GM11168 (cell line): ENCODE measurements around the gene KIF1A.

Source experiments
- in situ Hi-C: fragments of 300-500 bp; cut with MboI; formaldehyde crosslinking; loops from one replicate; pipeline ENCODE4 v1.12.0; 2022; ENCODE audit warnings: low sequenced_read_pairs; ENCODE audit not compliant: unreplicated experiment

The KIF1A gene

DNA sequence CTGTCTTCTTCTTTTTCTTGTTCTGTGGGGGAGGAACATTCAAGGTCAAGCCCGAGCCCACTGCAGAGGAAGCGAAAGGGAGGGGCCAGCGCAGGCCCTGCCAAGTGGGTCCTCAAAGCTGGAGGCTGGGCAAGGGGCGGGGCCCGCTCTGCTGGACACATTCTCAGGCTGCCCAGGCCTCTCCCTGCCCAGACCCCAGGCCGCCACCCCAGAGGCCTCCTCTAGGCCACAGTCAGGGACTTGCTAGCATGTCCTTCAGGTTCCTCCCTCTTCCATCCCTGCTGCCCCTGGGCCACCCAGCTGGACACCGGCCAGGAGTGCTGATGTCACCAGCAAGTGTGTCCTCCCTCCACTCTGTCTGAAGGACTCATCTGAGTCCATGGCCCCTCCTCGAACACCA is 44.1 kb downstream of the KIF1A start:
- in situ Hi-C loops: no loop called here

- in situ Hi-C loops: no loop called here
These were observed 45.2 kb downstream of the KIF1A start for GRCh38 chr2:240774856-240775255.

DNA sequence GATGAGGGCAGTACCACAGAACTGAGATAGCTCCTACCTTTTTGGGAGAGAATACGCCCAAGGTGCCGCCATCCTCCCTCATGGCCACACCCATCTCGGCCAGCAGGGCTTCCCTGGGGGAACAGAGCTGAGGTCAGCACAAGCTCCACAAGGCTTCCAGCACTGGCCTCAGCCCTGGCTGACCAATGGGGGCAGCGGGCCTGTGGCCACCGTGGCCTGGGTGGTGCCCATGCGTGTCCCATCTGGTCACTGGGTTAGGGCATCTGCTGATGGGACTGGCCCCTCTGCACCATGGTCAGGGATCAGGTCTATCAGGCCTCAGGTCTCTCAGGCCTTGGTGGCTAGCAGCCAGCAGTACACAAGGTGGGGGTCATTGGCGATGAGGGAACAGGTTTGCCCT is 50.9 kb downstream of the KIF1A start:
- in situ Hi-C loops: no loop called here

- in situ Hi-C loops: no loop called here
These were observed 51.8 kb downstream of the KIF1A start for GRCh38 chr2:240768216-240768615.

DNA sequence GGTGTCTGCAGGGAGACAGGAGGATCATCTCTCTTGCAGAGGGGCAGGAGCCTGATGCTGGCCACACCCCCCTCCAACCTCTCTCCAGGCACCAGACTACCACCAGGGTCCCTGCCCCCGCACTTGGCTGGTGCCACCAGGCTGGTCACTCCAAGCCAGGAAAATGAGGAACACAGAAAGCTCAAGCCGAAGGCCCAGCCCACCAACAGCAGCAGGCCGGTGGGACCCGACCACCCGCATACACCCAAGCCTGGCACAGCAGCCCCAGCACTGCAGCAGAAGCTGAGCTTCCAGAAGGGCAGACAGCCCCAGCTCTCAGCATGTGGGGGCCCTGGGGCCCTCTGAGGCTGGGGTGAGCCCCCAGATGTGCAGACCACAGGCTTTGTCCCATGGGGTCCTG is 52.7 kb downstream of the KIF1A start:
- in situ Hi-C loops: no loop called here

DNA sequence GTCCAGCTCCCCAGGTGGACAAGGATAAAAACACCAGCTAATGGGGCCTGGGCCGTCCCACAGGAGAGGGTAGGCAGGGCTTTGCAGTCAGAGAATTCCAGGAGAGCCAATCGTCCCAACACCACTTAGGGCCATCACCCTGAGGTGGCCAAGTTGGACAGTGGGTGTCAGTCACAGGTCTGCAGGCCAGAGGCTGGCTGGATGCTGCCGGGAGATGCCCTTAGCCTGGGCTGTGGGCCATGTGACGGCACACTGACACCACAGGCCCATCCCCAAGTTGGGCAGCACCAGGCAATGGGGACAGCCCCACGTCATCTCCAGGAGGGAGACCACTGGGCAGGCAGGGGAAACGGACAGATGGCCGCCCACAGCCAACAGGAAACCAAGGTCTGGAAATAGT is 53.9 kb downstream of the KIF1A start:
- in situ Hi-C loops: no loop called here

DNA sequence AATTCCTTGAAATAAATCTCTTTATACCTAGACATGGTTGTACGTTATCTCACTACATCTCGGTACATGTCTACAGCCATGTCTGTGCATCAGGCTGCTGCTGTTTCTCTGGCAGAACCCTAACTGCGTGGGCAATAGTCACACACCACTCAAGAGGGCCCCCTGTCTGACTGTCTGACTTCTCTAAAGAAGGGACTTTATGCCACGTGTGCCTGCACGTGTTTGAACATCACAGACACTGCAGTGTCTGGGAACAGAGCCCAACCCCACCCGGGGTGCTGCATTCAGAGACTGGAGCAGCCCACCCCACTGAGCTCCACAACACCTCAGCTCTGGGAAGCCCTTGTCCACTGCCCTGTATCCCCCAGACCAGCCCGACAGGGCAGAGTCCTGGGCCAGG is 55.0 kb downstream of the KIF1A start:
- in situ Hi-C loops: no loop called here

- in situ Hi-C loops: no loop called here
These were observed 55.4 kb downstream of the KIF1A start for GRCh38 chr2:240764605-240765004.

DNA sequence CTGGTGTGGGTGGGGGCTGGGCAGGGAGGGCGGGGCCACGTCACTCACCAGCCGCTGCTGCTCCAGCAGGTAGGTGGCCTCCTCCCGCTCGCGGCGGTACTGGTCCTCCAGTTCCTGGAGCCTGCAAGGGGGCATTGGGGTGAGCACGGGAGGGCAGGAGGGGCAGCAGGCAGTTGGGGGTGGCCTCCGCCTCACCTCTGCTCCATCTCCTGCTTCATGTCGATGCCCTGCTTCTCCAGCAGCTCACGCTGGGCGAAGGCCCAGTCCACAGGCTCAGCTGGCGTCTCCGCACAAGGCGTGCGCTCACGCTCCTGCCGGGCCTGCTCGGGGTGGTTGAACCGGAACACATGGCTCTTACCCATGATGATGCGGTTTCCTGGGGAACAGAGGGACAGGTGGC is 57.0 kb downstream of the KIF1A start:
- in situ Hi-C loops: no loop called here

DNA sequence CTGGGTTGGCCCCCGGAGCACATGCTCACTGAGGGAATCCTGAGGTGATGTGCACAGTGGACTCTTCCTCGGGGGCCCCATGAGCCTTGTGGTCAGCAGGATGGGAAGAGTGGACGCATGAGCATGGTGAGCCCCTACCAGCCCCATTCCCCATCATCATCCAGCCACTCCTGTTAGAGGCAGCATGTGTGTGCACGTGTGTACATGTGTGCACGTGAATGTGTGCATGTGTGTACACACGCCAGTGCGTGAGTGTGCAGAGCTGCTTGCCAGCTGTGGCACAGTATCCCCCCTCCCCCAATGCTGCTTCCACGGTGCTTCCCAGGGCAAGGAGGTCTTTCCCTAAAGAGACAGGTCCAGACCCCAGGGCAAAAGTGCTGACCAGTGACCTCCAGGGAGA is 57.8 kb downstream of the KIF1A start:
- in situ Hi-C loops: no loop called here

DNA sequence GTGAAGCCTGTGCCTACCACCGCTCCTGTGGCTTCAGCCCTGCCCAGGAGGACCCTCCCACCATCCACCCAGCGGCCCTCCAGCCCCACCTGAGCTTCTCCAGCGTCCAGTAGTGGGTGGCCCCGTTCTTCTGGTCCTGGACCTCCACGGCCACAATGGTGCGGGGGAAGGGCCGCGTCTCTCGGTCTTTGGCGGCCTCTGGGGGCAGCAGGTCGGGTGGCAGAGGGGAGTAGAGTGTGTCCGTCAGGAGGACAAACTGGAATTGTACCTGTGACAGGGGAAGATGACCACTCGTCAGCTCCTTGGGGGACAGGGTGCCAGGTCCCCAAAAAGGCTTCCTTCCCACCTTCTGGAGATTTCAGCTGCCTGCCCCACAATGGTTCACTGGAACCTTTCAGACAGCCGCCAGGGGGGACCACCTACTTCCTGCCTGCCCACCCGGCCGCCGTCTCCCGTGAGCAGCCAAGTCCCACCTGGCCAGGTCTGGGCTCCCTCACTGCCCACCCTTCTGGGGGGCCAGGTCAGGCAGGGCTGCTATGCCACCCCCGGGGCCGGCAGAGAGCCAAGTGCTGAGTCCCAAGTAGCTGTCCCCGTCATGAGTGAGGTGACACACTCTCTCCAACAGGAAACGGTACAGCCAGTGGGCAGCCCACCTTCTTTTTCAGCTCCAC is 59.3 kb downstream of the KIF1A start:
- in situ Hi-C loops: no loop called here

DNA sequence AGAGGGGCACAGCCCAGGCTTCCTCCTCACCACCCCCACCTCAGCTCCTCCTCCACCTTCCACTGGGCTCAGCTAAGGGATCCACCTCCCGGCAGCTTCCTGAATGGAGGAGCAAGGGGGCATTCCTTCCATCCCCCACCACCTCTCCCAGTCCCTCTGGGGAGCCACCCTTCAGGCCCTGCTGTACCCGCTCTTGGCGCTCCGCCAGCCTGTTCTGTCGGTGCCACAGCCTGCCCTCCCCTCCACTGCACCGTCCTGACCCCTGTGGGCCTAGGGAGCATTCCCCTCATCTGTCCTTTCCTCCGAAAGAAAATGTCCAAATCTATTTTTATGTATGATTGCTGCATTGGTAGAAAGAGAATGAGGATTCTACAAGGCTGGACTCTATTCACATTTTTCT is 59.9 kb downstream of the KIF1A start:
- in situ Hi-C loops: no loop called here

DNA sequence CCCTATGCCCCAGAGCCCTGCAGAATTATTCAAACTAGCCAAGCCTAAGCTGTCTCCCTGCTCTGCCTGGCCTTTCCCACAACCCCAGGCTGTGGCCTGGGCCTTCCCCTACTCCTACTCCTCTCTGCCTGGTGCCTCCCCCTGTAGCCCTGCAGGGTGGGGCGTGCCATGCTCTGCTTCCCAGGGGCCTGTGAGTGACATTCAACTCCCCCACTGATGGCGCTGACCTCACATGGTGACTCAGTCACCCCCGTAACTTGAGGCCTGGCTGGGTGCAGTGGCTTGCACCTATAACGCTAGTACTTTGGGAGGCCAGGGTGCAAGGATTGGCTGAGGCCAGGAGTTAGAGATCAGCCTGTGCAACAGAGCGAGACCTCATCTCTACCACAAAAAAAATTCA is 60.6 kb downstream of the KIF1A start:
- in situ Hi-C loops: no loop called here

GRCh38 chr2:240757086-240757614 is 62.9 kb downstream of the KIF1A start:
- in situ Hi-C loops: no loop called here

DNA sequence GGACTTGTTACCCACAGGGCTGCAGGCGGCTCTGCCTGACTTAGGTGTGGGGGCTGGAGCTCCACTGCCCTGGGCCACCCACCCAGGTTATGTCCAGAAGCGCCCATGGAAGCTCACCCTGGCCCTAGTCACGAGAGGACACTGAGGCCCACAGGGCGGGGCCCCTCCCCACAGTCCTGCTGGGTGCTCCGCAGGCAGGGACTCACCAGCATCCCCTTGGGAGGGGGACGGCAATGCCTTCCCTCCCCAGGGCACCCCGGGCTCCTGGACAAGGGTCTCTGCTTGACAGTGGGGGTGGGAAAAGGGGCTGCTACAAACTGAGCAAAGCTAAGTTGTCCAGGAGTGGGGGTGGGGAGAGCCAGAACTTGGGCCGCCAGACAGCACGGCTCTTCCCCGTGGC is 67.8 kb downstream of the KIF1A start:
- in situ Hi-C loops: no loop called here

DNA sequence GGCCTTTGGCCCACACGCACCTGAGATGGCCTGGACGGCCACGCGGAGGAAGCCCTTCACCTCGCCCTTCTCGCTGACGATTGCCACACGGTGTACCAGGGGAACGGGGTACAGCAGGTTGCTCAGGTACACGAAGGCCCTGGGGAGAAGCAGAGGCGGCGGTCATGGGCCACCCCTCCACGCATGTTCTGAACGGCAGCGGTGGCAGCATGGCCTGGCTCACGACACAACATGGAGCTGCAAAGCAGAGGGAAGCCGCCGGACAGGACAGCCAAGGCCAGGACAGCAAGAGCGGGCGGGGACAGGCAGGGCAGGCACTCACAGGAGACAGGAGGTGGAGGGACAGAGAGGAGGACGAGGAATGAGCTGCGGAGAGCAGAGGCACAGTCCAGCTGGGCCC is 69.6 kb downstream of the KIF1A start:
- in situ Hi-C loops: no loop called here

GRCh38 chr2:240749516-240749915 is 70.5 kb downstream of the KIF1A start:
- in situ Hi-C loops: no loop called here

DNA sequence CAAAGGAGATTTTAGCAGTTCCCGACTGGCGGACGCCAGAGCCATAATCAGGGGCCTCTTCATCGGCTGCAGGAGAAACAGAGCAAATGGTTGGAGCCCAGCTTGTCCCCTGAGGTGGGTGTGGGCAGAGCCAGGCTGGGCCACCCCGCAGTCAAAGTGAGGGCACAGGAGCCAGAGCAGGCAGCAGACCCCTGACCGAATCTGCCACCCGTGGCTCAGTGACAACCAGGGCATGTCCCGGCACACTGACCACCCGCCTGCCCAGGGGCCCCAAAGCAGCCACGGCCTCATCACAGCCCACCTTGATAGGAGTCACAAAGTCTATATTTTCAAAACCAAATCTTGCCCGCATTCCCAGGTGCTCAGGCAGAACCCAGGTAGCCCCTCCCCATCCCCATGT is 72.8 kb downstream of the KIF1A start:
- in situ Hi-C loops: no loop called here

GRCh38 chr2:240746671-240747070 is 73.3 kb downstream of the KIF1A start:
- in situ Hi-C loops: no loop called here

DNA sequence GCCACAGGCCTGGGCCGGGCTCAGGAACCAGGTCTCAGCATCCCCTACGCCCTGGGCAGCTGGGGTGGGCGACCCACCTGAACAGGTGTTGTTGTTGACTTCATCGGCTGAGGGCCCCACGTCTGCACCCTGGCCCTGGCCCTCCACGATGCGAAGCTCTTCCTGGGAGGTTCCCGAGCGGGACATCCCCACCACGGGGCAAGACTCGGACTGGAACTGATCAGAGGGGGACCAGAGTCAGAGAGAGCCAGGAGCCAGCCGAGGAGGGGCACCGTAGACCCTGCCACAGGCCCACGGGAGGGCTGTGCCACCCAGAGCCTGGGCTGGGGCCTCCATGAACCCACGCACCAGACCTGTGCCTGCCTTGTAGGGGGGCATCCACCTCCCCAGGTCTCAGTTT is 74.1 kb downstream of the KIF1A start:
- in situ Hi-C loops: no loop called here

DNA sequence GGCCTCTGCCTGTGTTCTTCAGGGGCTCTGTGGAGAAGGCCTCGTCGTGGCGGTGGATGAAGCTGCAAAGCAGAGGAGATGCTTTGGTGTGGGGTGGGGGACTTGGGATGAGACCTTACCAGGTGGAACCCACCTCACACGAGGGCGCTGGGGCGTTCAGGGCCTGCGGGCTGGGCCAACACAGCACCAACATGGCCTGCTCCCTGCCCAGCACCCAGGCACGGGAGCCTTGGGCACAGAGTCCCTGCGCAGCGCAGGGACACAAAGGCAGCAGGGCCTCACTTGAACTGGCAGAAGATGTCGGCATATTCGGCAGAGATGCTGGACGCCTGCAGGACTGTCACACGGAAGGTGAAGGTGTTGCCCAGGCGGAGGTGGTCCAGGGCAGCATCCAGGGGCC is 74.6 kb downstream of the KIF1A start:
- in situ Hi-C loops: no loop called here

DNA sequence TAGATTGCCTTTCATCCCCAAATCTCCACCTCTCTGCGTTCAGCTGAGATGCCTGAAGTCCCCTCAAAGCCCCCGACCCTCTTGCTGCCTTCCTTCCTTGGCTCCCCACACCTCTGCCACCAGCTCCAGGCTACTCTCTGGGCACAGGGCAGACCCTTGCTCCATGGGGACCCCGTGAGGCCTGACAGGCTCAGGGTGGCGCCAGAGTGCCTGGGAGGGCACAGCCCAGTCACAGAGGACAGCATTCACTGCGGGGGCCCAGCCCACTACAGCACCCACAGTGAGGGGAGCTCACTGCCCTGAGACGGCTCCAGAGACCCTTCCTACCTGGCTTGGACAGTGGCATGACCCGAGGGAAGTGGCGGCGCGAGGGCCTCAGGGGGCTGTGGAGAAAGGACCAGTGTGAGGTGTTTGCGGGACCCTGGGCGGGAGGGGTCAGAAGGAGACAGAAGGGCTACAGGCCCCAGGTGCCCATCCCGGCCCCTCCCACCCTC is 77.4 kb downstream of the KIF1A start:
- in situ Hi-C loops: no loop called here
